Measurements from ENCODE around the gene PRKD2. TPM values are rescaled to one million over a fixed set of nuclear protein-coding genes. Genes with fewer than 3 reads are reported as not detected.

Gene PRKD2
- total and polyA plus RNA-seq, 10 of the 15 experiments (the other 5 are each of a cell fraction or from before 2014, with no cell fraction given): 2.3 to 98.8 (median 32.9) TPM

GRCh38 chr19:46634045-46634655, 82.8 kb downstream of the PRKD2 start (continued):
- no peak for TF ChIP-seq TAF1 (IDR thresholded peaks at IDR 0.05; ENCODE audit: borderline replicate concordance, low read depth, low read length)
- TF ChIP-seq CBFB (IDR thresholded peaks at IDR 0.05; ENCODE audit: low read depth): no peak
- no peak for TF ChIP-seq PRDM15 (CRISPR knock-in tag; IDR thresholded peaks at IDR 0.05)
- TF ChIP-seq PAX8 (IDR thresholded peaks at IDR 0.05): no peak
- TF ChIP-seq HCFC1 (IDR thresholded peaks at IDR 0.05; ENCODE audit: low read length): no peak
- no peak for TF ChIP-seq DPF2 (IDR thresholded peaks at IDR 0.05)
- no peak for TF ChIP-seq ZNF592 (IDR thresholded peaks at IDR 0.05)
- no peak for TF ChIP-seq RELA (IDR thresholded peaks at IDR 0.05; ENCODE audit: borderline replicate concordance, partially characterized antibody)
- TF ChIP-seq SPI1 (IDR thresholded peaks at IDR 0.05; ENCODE audit: borderline replicate concordance, insufficient read depth, low read depth, low read length): 0 out of 2 replicates have a peak, but pooled peaks have one; percentile 9
- no peak for TF ChIP-seq ZNF207 (IDR thresholded peaks at IDR 0.05; ENCODE audit: borderline replicate concordance)
- TF ChIP-seq ZNF24 (IDR thresholded peaks at IDR 0.05): no peak
- TF ChIP-seq GATAD2B (conservative IDR thresholded peaks at IDR 0.05; ENCODE audit: low read depth): no peak
- TF ChIP-seq RB1 (IDR thresholded peaks at IDR 0.05; ENCODE audit: borderline replicate concordance): no peak
- no peak for TF ChIP-seq NR2C1 (IDR thresholded peaks at IDR 0.05)
- no peak for TF ChIP-seq ZZZ3 (IDR thresholded peaks at IDR 0.05; ENCODE audit: control insufficient read depth, insufficient read length, low read depth)
- no peak for TF ChIP-seq RAD51 (IDR thresholded peaks at IDR 0.05)
- TF ChIP-seq ZNF384 (IDR thresholded peaks at IDR 0.05; ENCODE audit: borderline replicate concordance, low read depth, low read length): no peak
- TF ChIP-seq ATF7 (IDR thresholded peaks at IDR 0.05; ENCODE audit: low read depth): no peak
- TF ChIP-seq HSF1 (IDR thresholded peaks at IDR 0.05; ENCODE audit: low read depth, low read length): no peak
- no peak for TF ChIP-seq MYC (IDR thresholded peaks at IDR 0.05; ENCODE audit: insufficient read depth, insufficient read length, insufficient replicate concordance, low read length, severe bottlenecking)
- no peak for TF ChIP-seq ZBED1 (IDR thresholded peaks at IDR 0.05; ENCODE audit: borderline replicate concordance)
- peak in 1 of 2 experiments; percentile 27; a peak in 1 of 4 replicates for TF ChIP-seq BHLHE40 (IDR thresholded peaks at IDR 0.05; ENCODE audit: borderline replicate concordance in 1 of 2, low read depth in 2 of 2, low read length in 1 of 2)
- no peak for TF ChIP-seq STAT1 (conservative IDR thresholded peaks at IDR 0.05)

All from GM12878 (cell line).